K562 (cell line): ENCODE data around the gene IPO7. TPM values are rescaled to one million over a fixed set of nuclear protein-coding genes. Genes with fewer than 3 reads are reported as not detected.

ENCODE experiments used
- ERF ChIP-seq: fragments of 450-650 bp; formaldehyde crosslinking; IDR thresholded peaks from 2 replicates; pipeline ENCODE4 v1.4.0; 2020; ENCODE audit warnings: mild to moderate bottlenecking, mixed read lengths
- FIP1L1 ChIP-seq: fragments of 200-400 bp; formaldehyde crosslinking; IDR thresholded peaks from 2 replicates; pipeline ENCODE4 v1.6.1; 2018; ENCODE audit warnings: mild to moderate bottlenecking, low read depth, low read length; ENCODE audit not compliant: poor library complexity, severe bottlenecking
- HMGN3 ChIP-seq: IDR thresholded peaks from 2 replicates; pipeline ENCODE4 v1.6.1; 2011; ENCODE audit warnings: borderline replicate concordance, low read depth, mild to moderate bottlenecking, mixed read lengths, low read length; ENCODE audit not compliant: insufficient read length; ENCODE audit errors: extremely low read depth
- KAT2B ChIP-seq: IDR thresholded peaks from one replicate; pipeline ENCODE4 v1.6.1; 2012; ENCODE audit warnings: low read depth, mild to moderate bottlenecking, control low read depth, inconsistent platforms, low read length, moderate library complexity
- MTA1 ChIP-seq: fragments of 450-650 bp; IDR thresholded peaks from 2 replicates; pipeline ENCODE4 v1.6.1; 2017; ENCODE audit warnings: borderline replicate concordance
- PRPF4 ChIP-seq: fragments of 200-400 bp; formaldehyde crosslinking; IDR thresholded peaks from one replicate; pipeline ENCODE4 v1.6.1; 2017; ENCODE audit warnings: low read length, low read depth, mild to moderate bottlenecking; ENCODE audit not compliant: insufficient read depth, poor library complexity, severe bottlenecking
- TRIM24 ChIP-seq, 2 experiments: fragments of 450-650 bp; IDR thresholded peaks; 2 replicates each; pipeline ENCODE4 v1.6.1; 2016
- ZC3H8 ChIP-seq: fragments of 450-650 bp; IDR thresholded peaks from 2 replicates; pipeline ENCODE4 v1.6.1; 2017
- ZFP36 ChIP-seq: fragments of 150-350 bp; IDR thresholded peaks from 2 replicates; pipeline ENCODE4 v1.6.1; 2018; ENCODE audit warnings: low read length, low read depth; ENCODE audit not compliant: partially characterized antibody
- polyA plus RNA-seq, 8 experiments: library from polyadenylated mRNA; depleted of rRNA in 4 of 8; stranded (reverse) in 5 of 8; unstranded in 3 of 8; fragments of >200 nt; fragmentation: Nextera tagmentation in 2 of 8; fragmentation: Illumina TruSeq in 1 of 8; extraction: Ambion mirVana in 2 of 8; extraction: Trizol in 1 of 8; gene quantifications; 2 replicates each; pipeline versions ENCODE4 v1.2.1 to v1.2.3, GENCODE V29; 2011 to 2014; ENCODE audit warnings: inconsistent platforms in 1 of 8, missing spikeins in 1 of 8
- total RNA-seq, 7 experiments: library from RNA; depleted of rRNA in 6 of 7; stranded (reverse); fragments of >200 nt in 6 of 7; fragmentation: Illumina TruSeq in 2 of 7; extraction: Trizol in 2 of 7; gene quantifications; 2 replicates each; pipeline versions ENCODE4 v1.2.1 to v1.2.3, GENCODE V29; 2011 to 2021; ENCODE audit warnings: low replicate concordance in 1 of 7
- TF ChIP-seq, protein P1 (sequence below), 3 experiments: fragments of 200-800 bp in 1 of 3; fragments of 250-450 bp in 1 of 3; fragments of 450-650 bp in 1 of 3; sonication (Bioruptor Pico) in 1 of 3; sonication (Bioruptor generic) in 1 of 3; formaldehyde crosslinking in 1 of 3; IDR thresholded peaks; 2 replicates each; pipeline versions ENCODE4 v1.6.1 to v1.8.0; 2016 to 2022; ENCODE audit warnings: mild to moderate bottlenecking in 2 of 3, missing genetic modification characterization in 2 of 3, missing compliant biosample characterization in 1 of 3, moderate library complexity in 1 of 3
- TF ChIP-seq, protein P2 (sequence below), 2 experiments: fragments of 450-650 bp; conservative IDR thresholded peaks; 2 replicates each; pipeline ENCODE4 v1.6.1; 2017; ENCODE audit warnings: mild to moderate bottlenecking in 2 of 2, moderate library complexity in 2 of 2
- TF ChIP-seq, protein P3 (sequence below): fragments of 450-650 bp; formaldehyde crosslinking; IDR thresholded peaks from 2 replicates; pipeline ENCODE4 v1.4.0; 2020; ENCODE audit warnings: mild to moderate bottlenecking, moderate library complexity
- TF ChIP-seq, protein P4 (sequence below), 2 experiments: IDR thresholded peaks; 2 replicates each; pipeline ENCODE4 v1.6.1; 2012; ENCODE audit warnings: improper control_type of control experiment in 2 of 2, low read depth in 2 of 2, low read length in 2 of 2, borderline replicate concordance in 1 of 2

Gene IPO7
- total and polyA plus RNA-seq, 9 of the 15 experiments (the other 6 are each of a cell fraction or from before 2014, with no cell fraction given), result 23.6 to 138 (median 110) TPM

DNA sequence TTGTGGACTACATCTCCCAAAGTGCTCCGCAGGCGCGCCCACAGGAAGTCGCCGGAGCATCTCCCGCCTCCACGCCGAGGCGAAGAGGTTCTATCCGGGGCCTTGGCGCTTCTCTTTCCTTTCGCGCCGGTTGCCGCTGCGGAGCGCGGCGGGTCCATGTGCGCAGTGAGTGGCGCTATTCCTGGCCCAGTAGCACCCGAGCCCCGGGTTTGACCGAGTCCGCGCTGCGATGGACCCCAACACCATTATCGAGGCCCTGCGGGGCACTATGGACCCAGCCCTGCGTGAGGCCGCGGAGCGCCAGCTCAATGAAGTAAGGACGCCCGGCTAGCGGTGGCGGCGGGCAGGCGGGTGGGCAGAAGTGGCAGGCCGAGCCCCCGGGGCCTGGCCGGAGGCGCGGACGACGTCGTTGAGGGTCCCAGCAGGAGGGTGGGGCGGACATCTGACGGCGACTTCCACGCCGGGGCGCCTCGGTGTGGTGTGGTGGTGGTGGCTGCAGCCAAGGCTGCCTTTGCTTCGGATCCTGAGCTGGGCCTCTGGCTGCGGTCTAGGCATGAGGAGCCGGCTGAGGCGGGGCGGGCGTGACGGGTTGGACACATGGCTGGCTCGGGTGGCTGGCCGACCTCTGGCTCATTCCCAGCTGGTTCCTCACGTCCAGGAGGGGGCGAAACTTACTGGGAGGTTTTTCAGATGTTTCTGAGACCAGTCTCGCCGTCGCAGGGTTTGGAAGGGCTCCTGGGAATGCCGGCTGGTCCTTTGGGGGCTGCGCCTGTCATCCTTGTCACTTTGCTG is at the start of gene IPO7 (continued):
- TF ChIP-seq PRPF4 (peak; percentile 89), MTA1 (0 out of 2 replicates have a peak, but pooled peaks have one; percentile 52), HMGN3 (peak; percentile 72), KAT2B (no peak), TRIM24 (IDR thresholded peaks at IDR 0.05) (peak in 1 of 2 experiments; percentile 38; a peak in 1 of 4 replicates), FIP1L1 (peak; percentile 94), ZC3H8 (no peak), ZFP36 (no peak), ERF (0 out of 2 replicates have a peak, but pooled peaks have one; percentile 24)
- TF ChIP-seq, protein P1, sequence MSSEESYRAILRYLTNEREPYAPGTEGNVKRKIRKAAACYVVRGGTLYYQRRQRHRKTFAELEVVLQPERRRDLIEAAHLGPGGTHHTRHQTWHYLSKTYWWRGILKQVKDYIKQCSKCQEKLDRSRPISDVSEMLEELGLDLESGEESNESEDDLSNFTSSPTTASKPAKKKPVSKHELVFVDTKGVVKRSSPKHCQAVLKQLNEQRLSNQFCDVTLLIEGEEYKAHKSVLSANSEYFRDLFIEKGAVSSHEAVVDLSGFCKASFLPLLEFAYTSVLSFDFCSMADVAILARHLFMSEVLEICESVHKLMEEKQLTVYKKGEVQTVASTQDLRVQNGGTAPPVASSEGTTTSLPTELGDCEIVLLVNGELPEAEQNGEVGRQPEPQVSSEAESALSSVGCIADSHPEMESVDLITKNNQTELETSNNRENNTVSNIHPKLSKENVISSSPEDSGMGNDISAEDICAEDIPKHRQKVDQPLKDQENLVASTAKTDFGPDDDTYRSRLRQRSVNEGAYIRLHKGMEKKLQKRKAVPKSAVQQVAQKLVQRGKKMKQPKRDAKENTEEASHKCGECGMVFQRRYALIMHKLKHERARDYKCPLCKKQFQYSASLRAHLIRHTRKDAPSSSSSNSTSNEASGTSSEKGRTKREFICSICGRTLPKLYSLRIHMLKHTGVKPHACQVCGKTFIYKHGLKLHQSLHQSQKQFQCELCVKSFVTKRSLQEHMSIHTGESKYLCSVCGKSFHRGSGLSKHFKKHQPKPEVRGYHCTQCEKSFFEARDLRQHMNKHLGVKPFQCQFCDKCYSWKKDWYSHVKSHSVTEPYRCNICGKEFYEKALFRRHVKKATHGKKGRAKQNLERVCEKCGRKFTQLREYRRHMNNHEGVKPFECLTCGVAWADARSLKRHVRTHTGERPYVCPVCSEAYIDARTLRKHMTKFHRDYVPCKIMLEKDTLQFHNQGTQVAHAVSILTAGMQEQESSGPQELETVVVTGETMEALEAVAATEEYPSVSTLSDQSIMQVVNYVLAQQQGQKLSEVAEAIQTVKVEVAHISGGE (CRISPR knock-in tag; IDR thresholded peaks at IDR 0.05), result peak in 2 of 3 experiments; percentile 78 to 97; a peak in 5 of 6 replicates
- TF ChIP-seq, protein P2, sequence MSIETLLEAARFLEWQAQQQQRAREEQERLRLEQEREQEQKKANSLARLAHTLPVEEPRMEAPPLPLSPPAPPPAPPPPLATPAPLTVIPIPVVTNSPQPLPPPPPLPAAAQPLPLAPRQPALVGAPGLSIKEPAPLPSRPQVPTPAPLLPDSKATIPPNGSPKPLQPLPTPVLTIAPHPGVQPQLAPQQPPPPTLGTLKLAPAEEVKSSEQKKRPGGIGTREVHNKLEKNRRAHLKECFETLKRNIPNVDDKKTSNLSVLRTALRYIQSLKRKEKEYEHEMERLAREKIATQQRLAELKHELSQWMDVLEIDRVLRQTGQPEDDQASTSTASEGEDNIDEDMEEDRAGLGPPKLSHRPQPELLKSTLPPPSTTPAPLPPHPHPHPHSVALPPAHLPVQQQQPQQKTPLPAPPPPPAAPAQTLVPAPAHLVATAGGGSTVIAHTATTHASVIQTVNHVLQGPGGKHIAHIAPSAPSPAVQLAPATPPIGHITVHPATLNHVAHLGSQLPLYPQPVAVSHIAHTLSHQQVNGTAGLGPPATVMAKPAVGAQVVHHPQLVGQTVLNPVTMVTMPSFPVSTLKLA (conservative IDR thresholded peaks at IDR 0.05), result peak; percentile 95 to 97
- TF ChIP-seq, protein P3, sequence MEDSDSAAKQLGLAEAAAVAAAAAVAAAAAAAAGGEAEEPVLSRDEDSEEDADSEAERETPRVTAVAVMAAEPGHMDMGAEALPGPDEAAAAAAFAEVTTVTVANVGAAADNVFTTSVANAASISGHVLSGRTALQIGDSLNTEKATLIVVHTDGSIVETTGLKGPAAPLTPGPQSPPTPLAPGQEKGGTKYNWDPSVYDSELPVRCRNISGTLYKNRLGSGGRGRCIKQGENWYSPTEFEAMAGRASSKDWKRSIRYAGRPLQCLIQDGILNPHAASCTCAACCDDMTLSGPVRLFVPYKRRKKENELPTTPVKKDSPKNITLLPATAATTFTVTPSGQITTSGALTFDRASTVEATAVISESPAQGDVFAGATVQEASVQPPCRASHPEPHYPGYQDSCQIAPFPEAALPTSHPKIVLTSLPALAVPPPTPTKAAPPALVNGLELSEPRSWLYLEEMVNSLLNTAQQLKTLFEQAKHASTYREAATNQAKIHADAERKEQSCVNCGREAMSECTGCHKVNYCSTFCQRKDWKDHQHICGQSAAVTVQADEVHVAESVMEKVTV, result no peak
- TF ChIP-seq, protein P4, sequence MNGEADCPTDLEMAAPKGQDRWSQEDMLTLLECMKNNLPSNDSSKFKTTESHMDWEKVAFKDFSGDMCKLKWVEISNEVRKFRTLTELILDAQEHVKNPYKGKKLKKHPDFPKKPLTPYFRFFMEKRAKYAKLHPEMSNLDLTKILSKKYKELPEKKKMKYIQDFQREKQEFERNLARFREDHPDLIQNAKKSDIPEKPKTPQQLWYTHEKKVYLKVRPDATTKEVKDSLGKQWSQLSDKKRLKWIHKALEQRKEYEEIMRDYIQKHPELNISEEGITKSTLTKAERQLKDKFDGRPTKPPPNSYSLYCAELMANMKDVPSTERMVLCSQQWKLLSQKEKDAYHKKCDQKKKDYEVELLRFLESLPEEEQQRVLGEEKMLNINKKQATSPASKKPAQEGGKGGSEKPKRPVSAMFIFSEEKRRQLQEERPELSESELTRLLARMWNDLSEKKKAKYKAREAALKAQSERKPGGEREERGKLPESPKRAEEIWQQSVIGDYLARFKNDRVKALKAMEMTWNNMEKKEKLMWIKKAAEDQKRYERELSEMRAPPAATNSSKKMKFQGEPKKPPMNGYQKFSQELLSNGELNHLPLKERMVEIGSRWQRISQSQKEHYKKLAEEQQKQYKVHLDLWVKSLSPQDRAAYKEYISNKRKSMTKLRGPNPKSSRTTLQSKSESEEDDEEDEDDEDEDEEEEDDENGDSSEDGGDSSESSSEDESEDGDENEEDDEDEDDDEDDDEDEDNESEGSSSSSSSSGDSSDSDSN (IDR thresholded peaks at IDR 0.05; ENCODE audit: borderline replicate concordance in 1 of 2, low read depth in 2 of 2, low read length in 2 of 2), result peak in 1 of 2 experiments; percentile 65; a peak in 2 of 4 replicates
